Islet precursor cell (in vitro differentiated cells): ENCODE measurements around the gene P2RY11.
A peak's percentile ranks its signal among the peaks of the same experiment; 100 is the strongest.

Experiments
- DNase-seq: peaks from one replicate; pipeline ENCODE4 v3.0.0-alpha.2; 2018

The P2RY11 gene

GRCh38 chr19:10111405-10111811 lies at the start of gene P2RY11:
Gene P2RY11 (plus strand): TSS chr19:10111693. CDS start chr19:10111722, 29 bp downstream.
- DNase-seq, result no peak

- DNase-seq, result peak; percentile 69
Measured at GRCh38 chr19:10061717-10062310, 49.7 kb upstream of the P2RY11 start.

- no peak for DNase-seq
Measured at GRCh38 chr19:10068205-10068604, 43.3 kb upstream of the P2RY11 start.

- DNase-seq, result no peak
Measured at GRCh38 chr19:10069046-10069445, 42.4 kb upstream of the P2RY11 start.

- DNase-seq, result no peak
Measured at GRCh38 chr19:10070730-10071446, 40.6 kb upstream of the P2RY11 start.

GRCh38 chr19:10074153-10074552 lies 37.3 kb upstream of the P2RY11 start:
- DNase-seq, result no peak

- DNase-seq, result no peak
Measured at GRCh38 chr19:10076535-10076934, 35.0 kb upstream of the P2RY11 start.

- no peak for DNase-seq
Measured at GRCh38 chr19:10078329-10078728, 33.2 kb upstream of the P2RY11 start.

GRCh38 chr19:10079031-10079453 lies 32.5 kb upstream of the P2RY11 start:
- no peak for DNase-seq

- DNase-seq, result no peak
Measured at GRCh38 chr19:10083911-10084310, 27.6 kb upstream of the P2RY11 start.

GRCh38 chr19:10084803-10085202 lies 26.7 kb upstream of the P2RY11 start:
- DNase-seq, result no peak

- DNase-seq, result no peak
Measured at GRCh38 chr19:10085641-10086590, 25.6 kb upstream of the P2RY11 start, which contains the start of gene SHFL. Gene SHFL (plus strand): TSS chr19:10086317. CDS start chr19:10086428, 111 bp downstream.

- no peak for DNase-seq
Measured at GRCh38 chr19:10086591-10087192, 24.8 kb upstream of the P2RY11 start.

- DNase-seq, result no peak
Measured at GRCh38 chr19:10087296-10088061, 24.0 kb upstream of the P2RY11 start.

- DNase-seq, result no peak
Measured at GRCh38 chr19:10088949-10089554, 22.4 kb upstream of the P2RY11 start.

GRCh38 chr19:10089801-10090375 lies 21.6 kb upstream of the P2RY11 start:
- DNase-seq, result no peak

- DNase-seq, result no peak
Measured at GRCh38 chr19:10091370-10091687, 20.2 kb upstream of the P2RY11 start.

GRCh38 chr19:10091895-10092641 lies 19.4 kb upstream of the P2RY11 start:
- no peak for DNase-seq

GRCh38 chr19:10092648-10093294 lies 18.7 kb upstream of the P2RY11 start:
- no peak for DNase-seq
